K562 (cell line): ENCODE measurements around the gene CD2. TPM values are rescaled to one million over a fixed set of nuclear protein-coding genes. Genes with fewer than 3 reads are reported as not detected.
A peak's percentile ranks its signal among the peaks of the same experiment; 100 is the strongest.

Experiments used
- CBX3 ChIP-seq, 2 experiments: IDR thresholded peaks; 1 replicate in 1 of 2; 2 replicates in 1 of 2; pipeline ENCODE4 v1.6.1; 2012; ENCODE audit warnings: inconsistent platforms in 2 of 2, low read length in 2 of 2, borderline replicate concordance in 1 of 2, control low read depth in 1 of 2
- CTBP1 ChIP-seq: fragments of 450-650 bp; IDR thresholded peaks from 2 replicates; pipeline ENCODE4 v1.6.1; 2016; ENCODE audit warnings: borderline replicate concordance
- CTCFL ChIP-seq: IDR thresholded peaks from 2 replicates; pipeline ENCODE4 v1.6.1; 2011; ENCODE audit warnings: borderline replicate concordance, low read depth, mild to moderate bottlenecking, moderate library complexity, low read length; ENCODE audit not compliant: insufficient read depth, poor library complexity, severe bottlenecking
- EHMT2 ChIP-seq: fragments of 450-650 bp; IDR thresholded peaks from 2 replicates; pipeline ENCODE4 v1.6.1; 2018; ENCODE audit warnings: antibody characterized with exemption
- ETV1 ChIP-seq: fragments of 450-650 bp; conservative IDR thresholded peaks from 2 replicates; pipeline ENCODE4 v1.6.1; 2016; ENCODE audit warnings: missing genetic modification characterization, control low read depth, low read depth, missing compliant biosample characterization
- HMBOX1 ChIP-seq: sonication (generic); IDR thresholded peaks from 2 replicates; pipeline ENCODE4 v1.6.1; 2016
- L3MBTL2 ChIP-seq: fragments of 450-650 bp; IDR thresholded peaks from 2 replicates; pipeline ENCODE4 v1.6.1; 2016; ENCODE audit warnings: mild to moderate bottlenecking, moderate library complexity
- MAZ ChIP-seq, 2 experiments: fragments of 450-650 bp in 1 of 2; sonication (generic) in 1 of 2; formaldehyde crosslinking; IDR thresholded peaks in 1 of 2; conservative IDR thresholded peaks in 1 of 2; 2 replicates each; pipeline versions ENCODE4 v1.4.0 to v1.5.0; 2020; ENCODE audit warnings: mild to moderate bottlenecking in 1 of 2, missing genetic modification reagents in 1 of 2
- NR2C2 ChIP-seq, 2 experiments: fragments of 200-800 bp in 1 of 2; sonication (Bioruptor generic) in 1 of 2; sonication (generic) in 1 of 2; formaldehyde crosslinking in 1 of 2; IDR thresholded peaks; 2 replicates each; pipeline versions ENCODE4 v1.6.1 to v1.8.0; 2016 to 2022; ENCODE audit warnings: mild to moderate bottlenecking in 1 of 2, missing compliant biosample characterization in 1 of 2, missing genetic modification characterization in 1 of 2, missing genetic modification reagents in 1 of 2
- PURB ChIP-seq: sonication (generic); formaldehyde crosslinking; IDR thresholded peaks from 2 replicates; pipeline ENCODE4 v1.9.0; 2021; ENCODE audit warnings: low read depth, mild to moderate bottlenecking, missing genetic modification reagents
- ZNF699 ChIP-seq: fragments of 250-450 bp; sonication (Bioruptor Pico); IDR thresholded peaks from 2 replicates; pipeline ENCODE4 v1.8.0; 2021; ENCODE audit warnings: mild to moderate bottlenecking, moderate library complexity; ENCODE audit not compliant: insufficient replicate concordance
- polyA plus RNA-seq, 8 experiments: library from polyadenylated mRNA; depleted of rRNA in 4 of 8; stranded (reverse) in 5 of 8; unstranded in 3 of 8; fragments of >200 nt; fragmentation: Nextera tagmentation in 2 of 8; fragmentation: Illumina TruSeq in 1 of 8; extraction: Ambion mirVana in 2 of 8; extraction: Trizol in 1 of 8; gene quantifications; 2 replicates each; pipeline versions ENCODE4 v1.2.1 to v1.2.3, GENCODE V29; 2011 to 2014; ENCODE audit warnings: inconsistent platforms in 1 of 8, missing spikeins in 1 of 8
- total RNA-seq, 7 experiments: library from RNA; depleted of rRNA in 6 of 7; stranded (reverse); fragments of >200 nt in 6 of 7; fragmentation: Illumina TruSeq in 2 of 7; extraction: Trizol in 2 of 7; gene quantifications; 2 replicates each; pipeline versions ENCODE4 v1.2.1 to v1.2.3, GENCODE V29; 2011 to 2021; ENCODE audit warnings: low replicate concordance in 1 of 7
- TF ChIP-seq, protein P1 (sequence below): fragments of 200-600 bp; sonication (generic); IDR thresholded peaks from one replicate; pipeline ENCODE4 v1.6.1; 2012; ENCODE audit warnings: mild to moderate bottlenecking, low read depth, low read length, inconsistent platforms

Gene CD2
- total and polyA plus RNA-seq, 9 of the 15 experiments (the other 6 are each of a cell fraction or from before 2014, with no cell fraction given) = 0.07 to 0.16 TPM; not detected in 7

- TF ChIP-seq, protein P1, sequence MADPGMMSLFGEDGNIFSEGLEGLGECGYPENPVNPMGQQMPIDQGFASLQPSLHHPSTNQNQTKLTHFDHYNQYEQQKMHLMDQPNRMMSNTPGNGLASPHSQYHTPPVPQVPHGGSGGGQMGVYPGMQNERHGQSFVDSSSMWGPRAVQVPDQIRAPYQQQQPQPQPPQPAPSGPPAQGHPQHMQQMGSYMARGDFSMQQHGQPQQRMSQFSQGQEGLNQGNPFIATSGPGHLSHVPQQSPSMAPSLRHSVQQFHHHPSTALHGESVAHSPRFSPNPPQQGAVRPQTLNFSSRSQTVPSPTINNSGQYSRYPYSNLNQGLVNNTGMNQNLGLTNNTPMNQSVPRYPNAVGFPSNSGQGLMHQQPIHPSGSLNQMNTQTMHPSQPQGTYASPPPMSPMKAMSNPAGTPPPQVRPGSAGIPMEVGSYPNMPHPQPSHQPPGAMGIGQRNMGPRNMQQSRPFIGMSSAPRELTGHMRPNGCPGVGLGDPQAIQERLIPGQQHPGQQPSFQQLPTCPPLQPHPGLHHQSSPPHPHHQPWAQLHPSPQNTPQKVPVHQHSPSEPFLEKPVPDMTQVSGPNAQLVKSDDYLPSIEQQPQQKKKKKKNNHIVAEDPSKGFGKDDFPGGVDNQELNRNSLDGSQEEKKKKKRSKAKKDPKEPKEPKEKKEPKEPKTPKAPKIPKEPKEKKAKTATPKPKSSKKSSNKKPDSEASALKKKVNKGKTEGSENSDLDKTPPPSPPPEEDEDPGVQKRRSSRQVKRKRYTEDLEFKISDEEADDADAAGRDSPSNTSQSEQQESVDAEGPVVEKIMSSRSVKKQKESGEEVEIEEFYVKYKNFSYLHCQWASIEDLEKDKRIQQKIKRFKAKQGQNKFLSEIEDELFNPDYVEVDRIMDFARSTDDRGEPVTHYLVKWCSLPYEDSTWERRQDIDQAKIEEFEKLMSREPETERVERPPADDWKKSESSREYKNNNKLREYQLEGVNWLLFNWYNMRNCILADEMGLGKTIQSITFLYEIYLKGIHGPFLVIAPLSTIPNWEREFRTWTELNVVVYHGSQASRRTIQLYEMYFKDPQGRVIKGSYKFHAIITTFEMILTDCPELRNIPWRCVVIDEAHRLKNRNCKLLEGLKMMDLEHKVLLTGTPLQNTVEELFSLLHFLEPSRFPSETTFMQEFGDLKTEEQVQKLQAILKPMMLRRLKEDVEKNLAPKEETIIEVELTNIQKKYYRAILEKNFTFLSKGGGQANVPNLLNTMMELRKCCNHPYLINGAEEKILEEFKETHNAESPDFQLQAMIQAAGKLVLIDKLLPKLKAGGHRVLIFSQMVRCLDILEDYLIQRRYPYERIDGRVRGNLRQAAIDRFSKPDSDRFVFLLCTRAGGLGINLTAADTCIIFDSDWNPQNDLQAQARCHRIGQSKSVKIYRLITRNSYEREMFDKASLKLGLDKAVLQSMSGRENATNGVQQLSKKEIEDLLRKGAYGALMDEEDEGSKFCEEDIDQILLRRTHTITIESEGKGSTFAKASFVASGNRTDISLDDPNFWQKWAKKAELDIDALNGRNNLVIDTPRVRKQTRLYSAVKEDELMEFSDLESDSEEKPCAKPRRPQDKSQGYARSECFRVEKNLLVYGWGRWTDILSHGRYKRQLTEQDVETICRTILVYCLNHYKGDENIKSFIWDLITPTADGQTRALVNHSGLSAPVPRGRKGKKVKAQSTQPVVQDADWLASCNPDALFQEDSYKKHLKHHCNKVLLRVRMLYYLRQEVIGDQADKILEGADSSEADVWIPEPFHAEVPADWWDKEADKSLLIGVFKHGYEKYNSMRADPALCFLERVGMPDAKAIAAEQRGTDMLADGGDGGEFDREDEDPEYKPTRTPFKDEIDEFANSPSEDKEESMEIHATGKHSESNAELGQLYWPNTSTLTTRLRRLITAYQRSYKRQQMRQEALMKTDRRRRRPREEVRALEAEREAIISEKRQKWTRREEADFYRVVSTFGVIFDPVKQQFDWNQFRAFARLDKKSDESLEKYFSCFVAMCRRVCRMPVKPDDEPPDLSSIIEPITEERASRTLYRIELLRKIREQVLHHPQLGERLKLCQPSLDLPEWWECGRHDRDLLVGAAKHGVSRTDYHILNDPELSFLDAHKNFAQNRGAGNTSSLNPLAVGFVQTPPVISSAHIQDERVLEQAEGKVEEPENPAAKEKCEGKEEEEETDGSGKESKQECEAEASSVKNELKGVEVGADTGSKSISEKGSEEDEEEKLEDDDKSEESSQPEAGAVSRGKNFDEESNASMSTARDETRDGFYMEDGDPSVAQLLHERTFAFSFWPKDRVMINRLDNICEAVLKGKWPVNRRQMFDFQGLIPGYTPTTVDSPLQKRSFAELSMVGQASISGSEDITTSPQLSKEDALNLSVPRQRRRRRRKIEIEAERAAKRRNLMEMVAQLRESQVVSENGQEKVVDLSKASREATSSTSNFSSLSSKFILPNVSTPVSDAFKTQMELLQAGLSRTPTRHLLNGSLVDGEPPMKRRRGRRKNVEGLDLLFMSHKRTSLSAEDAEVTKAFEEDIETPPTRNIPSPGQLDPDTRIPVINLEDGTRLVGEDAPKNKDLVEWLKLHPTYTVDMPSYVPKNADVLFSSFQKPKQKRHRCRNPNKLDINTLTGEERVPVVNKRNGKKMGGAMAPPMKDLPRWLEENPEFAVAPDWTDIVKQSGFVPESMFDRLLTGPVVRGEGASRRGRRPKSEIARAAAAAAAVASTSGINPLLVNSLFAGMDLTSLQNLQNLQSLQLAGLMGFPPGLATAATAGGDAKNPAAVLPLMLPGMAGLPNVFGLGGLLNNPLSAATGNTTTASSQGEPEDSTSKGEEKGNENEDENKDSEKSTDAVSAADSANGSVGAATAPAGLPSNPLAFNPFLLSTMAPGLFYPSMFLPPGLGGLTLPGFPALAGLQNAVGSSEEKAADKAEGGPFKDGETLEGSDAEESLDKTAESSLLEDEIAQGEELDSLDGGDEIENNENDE = no peak
- TF ChIP-seq CTCFL (peak; percentile 30), CBX3 (IDR thresholded peaks at IDR 0.05; ENCODE audit: borderline replicate concordance in 1 of 2, low read length in 2 of 2) (no peak), HMBOX1 (no peak), MAZ (CRISPR knock-in tag; conservative IDR thresholded peaks at IDR 0.05 in 1 of 2, IDR thresholded peaks at IDR 0.05 in 1 of 2) (no peak; a peak in 1 of 4 replicates), ETV1 (tag) (no peak), ZNF699 (CRISPR knock-in tag) (no peak), NR2C2 (CRISPR knock-in tag; IDR thresholded peaks at IDR 0.05) (no peak), NR2C2 (tag; IDR thresholded peaks at IDR 0.05) (0 out of 2 replicates have a peak, but pooled peaks have one; percentile 4), L3MBTL2 (no peak), CTBP1 (no peak), EHMT2 (0 out of 2 replicates have a peak, but pooled peaks have one; percentile 37), PURB (CRISPR knock-in tag) (no peak)
Measured at GRCh38 chr1:116763787-116764465, 9.7 kb downstream of the CD2 start (continued).
